Aorta (tissue), 5 donors: Measurements from ENCODE around the gene CADM4. TPM values are rescaled to one million over a fixed set of nuclear protein-coding genes. Genes with fewer than 3 reads are reported as not detected.

Experiments
- ATAC-seq: fragments of 200-7000 bp; cut with Tn5 transposase; one replicate; pipeline ENCODE4 v1.9.1; 2022; ENCODE audit warnings: moderate library complexity; ENCODE audit not compliant: low FRiP score
- DNase-seq, 2 donors: peaks; one replicate each; pipeline ENCODE4 v3.0.0-alpha.2; 2020
- H3K27ac ChIP-seq, 2 donors: one replicate each; pipeline ENCODE4 v1.5.1; 2013; ENCODE audit warnings: low read length in 2 of 2, mild to moderate bottlenecking in 2 of 2, moderate library complexity in 2 of 2, control low read depth in 1 of 2, inconsistent platforms in 1 of 2, low read depth in 1 of 2
- H3K27me3 ChIP-seq, 2 donors: one replicate each; pipeline ENCODE4 v1.6.1; 2013; ENCODE audit warnings: control low read depth in 1 of 2, low read length in 1 of 2, mild to moderate bottlenecking in 1 of 2, moderate library complexity in 1 of 2; ENCODE audit not compliant: insufficient read depth in 2 of 2, control insufficient read depth in 1 of 2
- H3K36me3 ChIP-seq, 2 donors: one replicate each; pipeline ENCODE4 v1.6.1; 2013; ENCODE audit warnings: control low read depth in 1 of 2, low read length in 1 of 2, mild to moderate bottlenecking in 1 of 2; ENCODE audit not compliant: insufficient read depth in 2 of 2, control insufficient read depth in 1 of 2
- H3K4me1 ChIP-seq, 2 donors: one replicate each; pipeline ENCODE4 v1.6.1; 2013; ENCODE audit warnings: low read length in 2 of 2, control low read depth in 1 of 2, mild to moderate bottlenecking in 1 of 2, moderate library complexity in 1 of 2; ENCODE audit not compliant: insufficient read depth in 2 of 2, control insufficient read depth in 1 of 2
- H3K4me3 ChIP-seq, 2 donors: one replicate each; pipeline ENCODE4 v1.5.1; 2013; ENCODE audit warnings: low read length in 2 of 2, control low read depth in 1 of 2, mild to moderate bottlenecking in 1 of 2
- H3K9me3 ChIP-seq: one replicate; pipeline ENCODE4 v1.6.1; 2013; ENCODE audit warnings: mild to moderate bottlenecking, low read length; ENCODE audit not compliant: control insufficient read depth
- WGBS, 2 donors: extraction: QIAGEN DNeasy Blood & Tissue Kit; methylation state at CpG; one replicate each; pipeline ENCODE4 v1.1.7; 2013; 5-methylcytosine and 5-hydroxymethylcytosine counted together
- intact Hi-C, 2 donors: fragments of 100-400 bp; cut with DNase I; formaldehyde crosslinking; loops; one replicate each; pipeline versions ENCODE4 v1.14.2 to v1.15.0; 2022
- polyA plus RNA-seq, 2 donors: library from polyadenylated mRNA; stranded (reverse); fragments of 200-250 nt; gene quantifications; one replicate each; pipeline ENCODE4 v1.2.3, GENCODE V29; 2013
- total RNA-seq, 2 donors: library from RNA; stranded (reverse); fragmentation: NEBNext Ultra II Directional; extraction: Animal tissue kit (Norgen Biotek cat#: 25700); gene quantifications; one replicate each; pipeline ENCODE4 v1.2.1, GENCODE V29; 2021
- donor health status: healthy with polysubstance abuse.
- donor health status: Bipolar disorder and iron deficiency.
- donor health status: DM: no; HTN: no; CAD: no.
- donor health status: DM: no; HTN: no; CAD: no.
- donor health status: DM: yes; HTN: yes; CAD: no.

CADM4 gene
- total and polyA plus RNA-seq, 4 donors: 2.9 to 8.1 (median 4.8) TPM

DNA sequence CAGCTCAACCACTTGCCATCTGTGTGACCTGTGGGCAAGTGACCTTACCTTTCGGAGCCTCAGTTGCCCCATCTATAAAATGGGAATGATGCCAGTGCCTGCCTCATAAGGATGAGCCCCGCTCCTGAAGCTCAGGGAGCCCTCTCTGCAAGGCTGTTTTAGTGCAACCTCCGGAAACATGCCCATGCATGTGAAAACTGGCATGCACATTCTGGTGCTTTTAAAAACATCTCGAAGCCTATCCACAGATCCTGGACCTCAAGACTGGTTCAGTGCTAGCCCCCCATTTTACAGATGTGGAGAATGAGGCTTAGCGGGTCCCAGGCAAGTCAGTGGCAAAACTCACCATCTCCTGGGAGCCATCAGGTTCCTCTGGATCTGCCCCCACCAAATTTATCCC, 5.6 kb downstream of the CADM4 start:
- WGBS, 2 donors: 80% methylated on average over 5 of the region's 5 CpGs
- Histone ChIP-seq H3K27ac (no peak overlapping the region), H3K4me1 (no peaks in the 10 kb centered on the region), H3K4me3 (no peak overlapping the region), H3K27me3 (no peaks in the 10 kb centered on the region), H3K9me3 (no peaks in the 10 kb centered on the region), H3K36me3 (no peaks in the 10 kb centered on the region)
- intact Hi-C loops: no loop called here
- DNase-seq (no peak), ATAC-seq (no peak)

DNA sequence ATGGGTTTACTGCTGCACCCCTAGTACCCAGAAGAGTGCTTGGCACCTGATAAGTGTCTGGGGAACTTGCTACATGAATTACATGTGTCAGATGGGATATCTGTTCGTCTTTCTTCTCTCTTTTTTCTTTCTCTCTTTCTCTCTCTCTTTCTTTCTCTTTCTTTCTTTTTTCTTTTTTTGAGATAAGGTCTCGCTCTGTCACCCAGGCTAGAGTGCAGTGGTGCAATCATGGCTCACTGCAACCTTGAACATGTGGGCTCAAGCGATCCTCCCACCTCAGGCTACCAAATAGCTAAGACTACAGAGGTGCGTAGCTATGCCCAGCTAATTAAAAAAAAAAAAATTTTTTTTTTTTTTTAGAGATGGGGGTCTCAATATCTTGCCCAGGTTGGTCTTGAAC, 6.1 kb downstream of the CADM4 start:
- intact Hi-C loops: no loop called here
- Histone ChIP-seq H3K27ac (no peak overlapping the region), H3K36me3 (no peaks in the 10 kb centered on the region), H3K4me1 (no peaks in the 10 kb centered on the region), H3K27me3 (no peaks in the 10 kb centered on the region), H3K9me3 (no peaks in the 10 kb centered on the region), H3K4me3 (no peak overlapping the region)
- WGBS, 2 donors: 82 to 84% methylated on average over 4 of the region's 4 CpGs
- no peak for ATAC-seq
- DNase-seq: no peak

DNA sequence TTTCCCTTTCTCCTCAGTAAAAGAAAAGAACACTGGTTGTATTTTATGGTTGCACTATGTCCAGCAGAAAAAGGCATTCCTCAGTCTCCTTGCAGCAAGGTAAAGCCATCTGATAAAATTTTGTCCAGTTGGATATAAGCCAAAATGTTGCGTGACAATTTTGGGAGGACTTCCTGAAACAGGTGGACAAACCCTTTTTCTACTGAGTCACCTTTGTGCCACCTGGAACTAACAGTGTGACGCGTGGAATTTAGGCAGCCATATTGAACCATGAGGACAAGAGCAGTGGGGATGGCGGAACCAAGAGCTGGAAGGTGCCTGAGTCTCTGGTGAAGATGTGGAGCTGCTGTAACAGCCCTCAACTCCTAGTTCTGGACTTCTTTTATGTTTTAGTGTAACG, 8.2 kb downstream of the CADM4 start:
- Histone ChIP-seq H3K36me3 (no peaks in the 10 kb centered on the region), H3K9me3 (no peaks in the 10 kb centered on the region), H3K4me3 (no peak overlapping the region), H3K4me1 (no peaks in the 10 kb centered on the region), H3K27me3 (no peaks in the 10 kb centered on the region), H3K27ac (no peak overlapping the region)
- WGBS, 2 donors: 88 to 91% methylated on average over 5 of the region's 5 CpGs
- DNase-seq (no peak), ATAC-seq (no peak)
- intact Hi-C loops: no loop called here

DNA sequence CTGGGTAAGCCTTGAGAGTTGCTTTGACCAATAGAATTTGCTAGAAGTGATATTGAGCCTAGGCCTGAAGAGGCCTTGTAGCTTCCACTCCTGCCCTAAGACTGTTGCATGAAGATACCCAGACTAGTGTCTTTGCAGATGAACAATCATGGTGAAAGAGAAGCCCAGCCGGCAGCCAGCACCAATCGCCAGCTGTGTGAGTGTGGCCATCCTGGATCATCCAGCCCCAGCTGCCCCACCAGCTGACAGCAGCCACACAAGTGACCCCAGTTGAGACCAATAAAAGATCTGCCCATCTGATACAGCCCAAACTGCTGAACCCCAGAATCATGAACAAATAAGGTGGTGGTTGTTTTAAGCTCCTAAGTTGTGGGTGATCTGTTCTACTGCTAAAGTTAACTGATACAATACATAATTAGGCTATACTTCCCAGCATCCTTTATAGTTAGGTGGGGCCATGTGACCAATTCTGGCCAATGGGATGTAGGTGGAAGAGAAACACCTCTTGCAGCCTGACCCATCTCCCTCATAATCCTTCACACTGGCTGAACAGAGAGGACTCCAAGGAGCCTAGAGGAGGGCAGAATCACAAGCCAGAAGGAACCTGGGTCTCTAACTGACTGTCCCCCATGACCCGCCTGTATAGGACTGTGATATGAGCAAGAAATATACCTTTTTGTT, 10.9 kb downstream of the CADM4 start:
- DNase-seq (no peak), ATAC-seq (no peak)
- H3K9me3 ChIP-seq: no peaks in the 10 kb centered on the region
- no peak overlapping the region for H3K4me3 ChIP-seq
- no peaks in the 10 kb centered on the region for H3K27me3 ChIP-seq
- H3K4me1 ChIP-seq: no peaks in the 10 kb centered on the region
- no peak overlapping the region for H3K27ac ChIP-seq
- H3K36me3 ChIP-seq: no peaks in the 10 kb centered on the region
- intact Hi-C loops: no loop called here
- 90 to 95% methylated on average over 3 of the region's 3 CpGs for WGBS, 2 donors

DNA sequence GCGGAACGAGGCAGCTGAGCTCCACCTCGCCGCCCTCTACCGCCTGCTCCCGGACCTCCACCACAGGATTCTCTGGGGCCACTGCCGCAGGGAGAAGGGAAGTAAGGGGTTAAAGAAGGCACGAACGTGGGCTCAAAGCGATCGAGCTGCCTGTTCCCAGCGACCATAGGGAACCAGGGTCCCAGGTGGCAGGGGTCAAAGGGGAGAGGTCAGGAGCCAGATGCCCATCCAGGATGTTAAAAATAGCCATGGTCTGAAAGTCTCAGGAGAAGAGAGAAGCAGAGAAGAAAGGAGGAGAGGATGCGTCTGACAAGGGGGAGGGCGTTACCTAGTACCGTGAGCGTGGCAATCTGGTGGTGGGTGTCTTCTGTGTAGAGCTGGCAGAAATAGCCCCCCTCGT, 12.8 kb downstream of the CADM4 start:
- Histone ChIP-seq H3K36me3 (no peaks in the 10 kb centered on the region), H3K4me1 (no peaks in the 10 kb centered on the region), H3K27ac (no peak overlapping the region), H3K27me3 (no peaks in the 10 kb centered on the region), H3K4me3 (no peak overlapping the region), H3K9me3 (no peaks in the 10 kb centered on the region)
- intact Hi-C loops: no loop called here
- no peak for DNase-seq
- 46 to 55% methylated on average over 17 of the region's 17 CpGs for WGBS, 2 donors
- ATAC-seq: no peak

DNA sequence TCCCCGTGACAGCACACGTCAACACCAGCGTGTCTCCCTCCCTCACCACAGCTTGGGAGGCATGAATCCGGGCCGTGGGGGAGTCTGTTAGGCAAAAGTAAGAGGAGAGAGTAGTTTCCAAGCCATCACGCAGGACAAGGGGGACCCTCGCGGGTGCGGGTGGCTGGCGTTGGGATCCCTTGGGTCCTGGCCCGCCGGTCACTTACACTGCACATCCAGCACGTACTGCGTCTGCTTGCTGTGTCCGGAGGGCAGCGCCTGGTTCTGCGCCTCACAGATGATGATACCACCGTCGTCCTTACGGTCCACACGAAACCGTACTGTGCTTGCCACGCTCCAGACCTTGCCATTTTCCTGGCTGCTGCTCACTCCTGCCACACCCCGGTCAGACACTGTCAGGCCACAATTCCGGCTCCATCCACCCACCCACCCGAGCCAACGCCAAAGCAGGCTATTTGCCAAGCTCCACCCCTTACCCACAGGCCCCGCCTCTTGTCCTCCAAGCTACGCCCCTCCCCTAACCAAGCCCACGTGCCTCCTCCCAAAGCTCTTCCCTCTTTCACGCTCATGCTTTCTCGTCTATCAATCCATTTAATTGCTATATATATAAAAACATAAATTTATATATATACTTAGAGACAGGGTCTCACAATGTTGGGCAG, 13.6 kb downstream of the CADM4 start:
- no peak for DNase-seq
- WGBS, 2 donors: 77 to 80% methylated on average over 32 of the region's 32 CpGs

DNA sequence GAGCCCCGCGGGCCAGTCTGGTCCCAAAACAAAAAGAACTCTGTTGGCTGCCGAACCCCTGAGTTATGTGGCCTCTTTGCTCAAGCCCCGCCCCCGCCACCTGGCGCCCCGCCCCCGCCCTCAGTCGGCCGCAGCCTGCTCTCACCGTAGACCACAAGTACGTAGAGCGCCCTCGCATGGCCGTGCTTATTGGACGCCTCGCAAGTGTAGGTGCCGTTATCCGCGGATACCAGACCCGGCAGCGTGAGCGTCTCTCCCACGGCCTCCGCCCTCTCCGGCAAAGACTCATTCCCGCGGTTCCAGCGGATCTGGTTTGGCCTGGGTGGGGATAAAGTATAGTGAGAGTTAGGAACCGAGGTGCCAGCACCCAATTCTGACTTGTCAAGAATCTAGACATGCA, 14.7 kb downstream of the CADM4 start:
- Histone ChIP-seq H3K27ac (no peak overlapping the region), H3K9me3 (no peaks in the 10 kb centered on the region), H3K4me3 (no peak overlapping the region), H3K4me1 (no peaks in the 10 kb centered on the region), H3K36me3 (no peaks in the 10 kb centered on the region), H3K27me3 (no peaks in the 10 kb centered on the region)
- ATAC-seq (no peak), DNase-seq (peak in 1 of 2 donors; percentile 77)
- WGBS, 2 donors: 32 to 34% methylated on average over 30 of the region's 30 CpGs
- intact Hi-C loops: no loop called here

More for the DNA sequence above, 13.6 kb downstream of the CADM4 start:
- Histone ChIP-seq H3K9me3 (no peaks in the 10 kb centered on the region), H3K27ac (no peak overlapping the region), H3K4me3 (no peak overlapping the region), H3K36me3 (no peaks in the 10 kb centered on the region), H3K27me3 (no peaks in the 10 kb centered on the region), H3K4me1 (no peaks in the 10 kb centered on the region)
- ATAC-seq: no peak
- intact Hi-C loops: no loop called here

DNA sequence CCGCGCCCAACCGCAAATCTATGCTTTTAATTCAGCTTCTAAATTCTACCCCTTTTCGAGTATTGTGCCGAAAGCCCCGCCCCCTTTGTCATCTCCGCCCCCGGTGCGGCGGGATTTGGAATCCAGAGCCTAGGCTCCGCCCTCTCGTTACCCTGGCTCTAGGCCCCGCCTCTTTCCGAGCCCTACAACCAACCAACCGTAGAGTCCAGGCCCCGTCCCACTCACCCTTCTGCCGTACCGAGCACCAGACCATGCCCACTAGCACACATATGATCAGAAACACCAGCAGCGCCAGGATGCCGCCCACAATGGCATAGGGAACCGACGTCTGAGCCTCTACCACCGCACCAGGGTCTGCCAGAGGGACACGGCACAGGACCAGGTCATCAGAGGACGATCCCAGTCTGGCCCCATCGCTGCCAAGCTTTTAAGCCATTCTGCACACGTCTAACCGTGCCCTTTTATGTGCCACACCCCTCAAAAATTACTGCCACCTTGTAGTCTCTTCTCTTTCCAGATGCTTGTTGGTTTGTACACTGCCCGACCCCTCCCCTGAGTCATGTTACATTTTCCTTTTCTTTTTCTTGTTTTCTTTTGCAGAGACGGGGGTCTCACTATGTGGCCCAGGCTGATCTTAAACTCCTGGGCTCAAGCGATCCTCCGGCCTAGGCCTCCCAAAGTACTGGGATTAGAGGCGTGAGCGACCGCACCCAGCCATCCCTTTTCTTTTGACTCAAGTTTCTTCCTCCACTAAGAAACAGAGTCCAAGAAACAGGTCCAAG, 15.6 kb downstream of the CADM4 start:
- intact Hi-C loops: no loop called here
- H3K9me3 ChIP-seq: no peaks in the 10 kb centered on the region
- 75 to 81% methylated on average over 35 of the region's 35 CpGs for WGBS, 2 donors
- H3K4me3 ChIP-seq: no peak overlapping the region
- no peak for DNase-seq
- ATAC-seq: no peak
- no peaks in the 10 kb centered on the region for H3K36me3 ChIP-seq
- no peaks in the 10 kb centered on the region for H3K27me3 ChIP-seq
- H3K4me1 ChIP-seq: no peaks in the 10 kb centered on the region
- no peak overlapping the region for H3K27ac ChIP-seq
